ENCODE results near the gene HECTD2. TPM values are rescaled to one million over a fixed set of nuclear protein-coding genes. Genes with fewer than 3 reads are reported as not detected.
"Not testable (repeated sequence)": the region's sequence is repeated elsewhere in the genome, so short reads cannot be mapped to it uniquely, and the experiment has no call there.

Gene HECTD2, protein sequence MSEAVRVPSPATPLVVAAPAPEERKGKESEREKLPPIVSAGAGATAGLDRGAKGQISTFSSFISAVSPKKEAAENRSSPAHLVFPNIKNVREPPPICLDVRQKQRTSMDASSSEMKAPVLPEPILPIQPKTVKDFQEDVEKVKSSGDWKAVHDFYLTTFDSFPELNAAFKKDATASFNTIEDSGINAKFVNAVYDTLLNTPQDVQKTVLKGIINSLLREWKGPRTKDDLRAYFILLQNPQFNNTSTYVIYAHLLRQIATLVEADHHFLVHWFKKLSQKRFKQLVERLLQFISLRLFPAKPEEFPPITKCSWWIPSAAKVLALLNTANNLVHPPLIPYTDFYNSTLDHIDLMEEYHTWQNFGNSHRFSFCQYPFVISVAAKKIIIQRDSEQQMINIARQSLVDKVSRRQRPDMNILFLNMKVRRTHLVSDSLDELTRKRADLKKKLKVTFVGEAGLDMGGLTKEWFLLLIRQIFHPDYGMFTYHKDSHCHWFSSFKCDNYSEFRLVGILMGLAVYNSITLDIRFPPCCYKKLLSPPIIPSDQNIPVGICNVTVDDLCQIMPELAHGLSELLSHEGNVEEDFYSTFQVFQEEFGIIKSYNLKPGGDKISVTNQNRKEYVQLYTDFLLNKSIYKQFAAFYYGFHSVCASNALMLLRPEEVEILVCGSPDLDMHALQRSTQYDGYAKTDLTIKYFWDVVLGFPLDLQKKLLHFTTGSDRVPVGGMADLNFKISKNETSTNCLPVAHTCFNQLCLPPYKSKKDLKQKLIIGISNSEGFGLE
- total RNA-seq, result 1 to 10 TPM; 2.5 to 3.1 TPM
- total RNA-seq, result 2.8 to 7.5 reads per million in 2 donors

- peaks cover 4% of the 10 kb centered on the region for H3K36me3 Mint-ChIP-seq (ENCODE audit: low read depth)
- no peaks in the 10 kb centered on the region for H3K9me3 ChIP-seq (ENCODE audit: control insufficient read depth, low read length, poor library complexity, severe bottlenecking)
- peak within 1 kb of the TSS; percentile 98 for H3K4me3 Mint-ChIP-seq
- H3K27ac Mint-ChIP-seq, result peak within 1 kb of the TSS; percentile 97
- peak; percentile 92 for ATAC-seq
- peaks cover 9% of the 10 kb centered on the region for H3K4me1 Mint-ChIP-seq
- no peaks in the 10 kb centered on the region for H3K27me3 Mint-ChIP-seq
- peak; percentile 77 to 80 (median 79) for DNase-seq
These were observed at the start of gene HECTD2 for GRCh38 chr10:91409869-91410637. TSS of gene HECTD2 (plus strand) at chr10:91410344. CDS start at chr10:91410439, 95 bp downstream.

DNA sequence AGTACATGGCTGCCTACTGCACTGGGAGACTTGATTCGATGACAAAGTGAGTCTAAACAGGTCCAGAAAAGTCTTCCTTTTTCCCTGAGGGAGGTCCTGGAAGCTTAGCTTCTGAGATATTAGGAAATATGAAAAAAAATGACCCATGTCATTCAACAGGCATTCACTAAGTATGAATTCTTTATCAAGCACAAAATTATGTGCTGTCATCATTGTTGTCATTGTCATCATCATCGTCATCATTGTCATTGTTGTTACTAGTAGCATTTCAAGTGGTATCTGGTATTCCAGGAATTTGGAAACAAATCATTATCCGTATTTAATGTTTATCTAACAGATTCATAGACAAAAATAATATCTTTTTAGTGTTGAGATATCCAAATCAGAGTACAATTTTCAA lies 49.7 kb upstream of the HECTD2 start:
- Mint-ChIP-seq H3K27me3 (peaks cover 51% of the 10 kb centered on the region), H3K4me1 (no peaks in the 10 kb centered on the region), H3K4me3 (no peak overlapping the region), H3K27ac (no peak overlapping the region), H3K36me3 (ENCODE audit: low read depth) (no peaks in the 10 kb centered on the region)
- no peak for DNase-seq
- no peaks in the 10 kb centered on the region for H3K9me3 ChIP-seq (ENCODE audit: control insufficient read depth, low read length, poor library complexity, severe bottlenecking)
- no peak for ATAC-seq

DNA sequence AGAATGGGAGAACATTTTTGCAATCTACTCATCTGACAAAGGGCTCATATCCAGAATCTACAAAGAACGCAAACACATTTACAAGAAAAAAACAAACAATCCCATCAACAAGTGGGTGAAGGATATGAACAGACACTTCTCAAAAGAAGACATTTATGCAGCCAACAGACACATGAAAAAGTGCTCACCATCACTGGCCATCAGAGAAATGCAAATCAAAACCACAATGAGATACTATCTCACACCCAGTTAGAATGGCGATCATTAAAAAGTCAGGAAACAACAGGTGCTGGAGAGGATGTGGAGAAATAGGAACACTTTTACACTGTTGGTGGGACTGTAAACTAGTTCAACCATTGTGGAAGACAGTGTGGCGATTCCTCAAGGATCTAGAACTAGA lies 44.6 kb upstream of the HECTD2 start:
- not testable (repeated sequence) for DNase-seq; H3K4me3 Mint-ChIP-seq; H3K4me1 Mint-ChIP-seq; H3K36me3 Mint-ChIP-seq (ENCODE audit: low read depth); H3K9me3 ChIP-seq (ENCODE audit: control insufficient read depth, low read length, poor library complexity, severe bottlenecking); H3K27ac Mint-ChIP-seq; ATAC-seq
- H3K27me3 Mint-ChIP-seq, result peaks cover 44% of the 10 kb centered on the region

GRCh38 chr10:91366704-91367103 lies 43.4 kb upstream of the HECTD2 start:
- DNase-seq, result no peak
- Mint-ChIP-seq H3K36me3 (ENCODE audit: low read depth) (no peaks in the 10 kb centered on the region), H3K27ac (no peak overlapping the region), H3K4me1 (no peaks in the 10 kb centered on the region), H3K27me3 (peaks cover 32% of the 10 kb centered on the region), H3K4me3 (no peak overlapping the region)
- no peak for ATAC-seq
- no peaks in the 10 kb centered on the region for H3K9me3 ChIP-seq (ENCODE audit: control insufficient read depth, low read length, poor library complexity, severe bottlenecking)

- H3K4me3 Mint-ChIP-seq, result no peak overlapping the region
- DNase-seq (no peak), ATAC-seq (no peak)
- H3K27ac Mint-ChIP-seq, result no peak overlapping the region
- peaks cover 32% of the 10 kb centered on the region for H3K27me3 Mint-ChIP-seq
- no peaks in the 10 kb centered on the region for H3K36me3 Mint-ChIP-seq (ENCODE audit: low read depth)
- no peaks in the 10 kb centered on the region for H3K4me1 Mint-ChIP-seq
- H3K9me3 ChIP-seq (ENCODE audit: control insufficient read depth, low read length, poor library complexity, severe bottlenecking), result no peaks in the 10 kb centered on the region
These were observed 43.0 kb upstream of the HECTD2 start for GRCh38 chr10:91367127-91367531.

DNA sequence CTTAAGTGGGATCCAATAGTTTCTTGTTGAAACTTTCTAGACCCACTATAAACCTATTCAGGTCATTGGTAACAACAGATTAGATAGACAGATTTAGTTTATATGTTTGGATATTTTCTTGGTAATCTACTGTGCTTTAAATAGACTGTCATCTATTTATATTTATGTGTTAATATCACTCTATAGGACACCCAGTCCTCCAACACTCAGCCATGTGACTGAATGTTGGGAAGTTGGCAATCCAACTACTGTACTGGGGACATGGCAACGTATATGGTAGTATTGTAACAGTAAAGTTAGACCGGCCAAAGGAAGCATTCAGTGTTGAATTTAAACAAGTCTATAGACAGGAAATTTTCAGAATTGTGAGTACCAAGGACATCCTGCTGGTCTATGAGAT lies 42.6 kb upstream of the HECTD2 start:
- H3K27ac Mint-ChIP-seq, result no peak overlapping the region
- no peaks in the 10 kb centered on the region for H3K4me1 Mint-ChIP-seq
- ATAC-seq, result no peak
- no peak for DNase-seq
- peaks cover 32% of the 10 kb centered on the region for H3K27me3 Mint-ChIP-seq
- H3K4me3 Mint-ChIP-seq, result no peak overlapping the region
- H3K9me3 ChIP-seq (ENCODE audit: control insufficient read depth, low read length, poor library complexity, severe bottlenecking), result no peaks in the 10 kb centered on the region
- no peaks in the 10 kb centered on the region for H3K36me3 Mint-ChIP-seq (ENCODE audit: low read depth)

DNA sequence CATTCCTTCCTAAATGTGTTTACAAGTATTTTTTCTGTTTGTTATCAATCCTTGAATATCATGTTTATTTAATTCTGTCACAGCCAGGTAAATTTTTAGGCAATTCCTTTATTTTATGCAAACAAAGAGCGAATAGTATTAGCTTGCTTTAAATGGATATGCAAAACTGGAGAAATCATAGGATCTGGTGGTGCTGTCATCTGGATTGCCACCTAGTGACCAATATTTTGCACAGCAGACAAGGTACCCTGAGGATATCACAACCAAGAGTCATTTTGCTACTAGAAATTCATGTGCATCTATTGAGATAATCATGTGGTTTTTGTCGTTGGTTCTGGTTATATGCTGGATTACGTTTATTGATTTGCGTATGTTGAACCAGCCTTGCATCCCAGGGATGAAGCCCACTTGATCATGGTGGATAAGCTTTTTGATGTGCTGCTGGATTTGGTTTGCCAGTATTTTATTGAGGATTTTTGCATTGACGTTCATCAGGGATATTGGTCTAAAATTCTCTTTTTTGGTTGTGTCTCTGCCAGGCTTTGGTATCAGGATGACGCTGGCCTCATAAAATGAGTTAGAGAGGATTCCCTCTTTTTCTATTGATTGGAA lies 40.1 kb upstream of the HECTD2 start:
- not testable (repeated sequence) for H3K4me1 Mint-ChIP-seq; H3K27ac Mint-ChIP-seq; H3K4me3 Mint-ChIP-seq; H3K9me3 ChIP-seq (ENCODE audit: control insufficient read depth, low read length, poor library complexity, severe bottlenecking); H3K36me3 Mint-ChIP-seq (ENCODE audit: low read depth); ATAC-seq; DNase-seq
- peaks cover 24% of the 10 kb centered on the region for H3K27me3 Mint-ChIP-seq

DNA sequence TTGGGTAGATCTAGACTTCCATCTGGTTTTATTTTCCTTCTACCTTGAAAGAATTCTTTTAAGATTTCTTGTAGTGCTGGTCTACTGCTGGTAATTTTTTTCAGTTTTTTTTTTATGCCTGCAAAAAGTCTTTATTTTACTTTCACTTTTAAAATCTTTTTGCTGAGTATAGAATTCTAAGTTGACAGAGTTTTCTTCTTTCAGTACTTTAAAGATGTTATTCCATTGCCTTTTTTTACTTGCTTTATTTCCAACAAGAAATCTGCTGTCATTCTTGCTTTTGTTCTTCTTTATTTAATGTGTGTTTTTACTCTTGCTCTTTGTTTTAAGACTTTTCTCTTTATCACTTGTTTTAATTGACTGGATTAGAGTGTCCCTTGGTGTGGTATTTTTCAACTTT lies 36.1 kb upstream of the HECTD2 start:
- Mint-ChIP-seq H3K27me3 (peaks cover 4% of the 10 kb centered on the region), H3K4me3 (no peak overlapping the region), H3K4me1 (peaks cover 11% of the 10 kb centered on the region), H3K36me3 (ENCODE audit: low read depth) (no peaks in the 10 kb centered on the region), H3K27ac (no peak overlapping the region)
- ATAC-seq (no peak), DNase-seq (no peak)
- peaks cover 10% of the 10 kb centered on the region for H3K9me3 ChIP-seq (ENCODE audit: control insufficient read depth, low read length, poor library complexity, severe bottlenecking)

- ATAC-seq (peak; percentile 98), DNase-seq (no peak)
- H3K9me3 ChIP-seq (ENCODE audit: control insufficient read depth, low read length, poor library complexity, severe bottlenecking), result peaks cover 10% of the 10 kb centered on the region
- Mint-ChIP-seq H3K4me1 (peaks cover 19% of the 10 kb centered on the region), H3K27ac (no peak overlapping the region), H3K27me3 (peaks cover 28% of the 10 kb centered on the region), H3K4me3 (peak overlapping the region; percentile 41), H3K36me3 (ENCODE audit: low read depth) (no peaks in the 10 kb centered on the region)
These were observed 32.1 kb upstream of the HECTD2 start for GRCh38 chr10:91378061-91378460.

DNA sequence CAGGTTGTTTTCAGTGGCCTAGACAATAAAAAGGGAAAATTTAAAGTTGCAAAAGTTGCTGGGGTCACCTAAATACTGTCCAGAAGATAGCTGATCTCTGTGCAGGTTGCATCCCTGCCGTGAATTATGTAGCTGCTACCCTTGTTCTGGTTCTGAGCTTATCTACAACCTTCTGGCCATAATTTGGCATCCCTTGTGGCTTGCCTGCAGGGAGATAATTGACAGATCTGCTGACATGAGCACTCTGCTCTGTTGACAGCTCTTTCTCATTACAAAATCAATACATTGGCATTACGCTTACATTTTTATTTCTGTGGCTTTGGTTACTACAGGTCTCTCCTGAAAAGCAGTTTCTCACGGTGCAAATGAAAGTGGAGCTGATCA lies 29.3 kb upstream of the HECTD2 start:
- ATAC-seq (no peak), DNase-seq (no peak)
- Mint-ChIP-seq H3K4me3 (no peak overlapping the region), H3K27me3 (peaks cover 54% of the 10 kb centered on the region), H3K4me1 (peaks cover 19% of the 10 kb centered on the region), H3K27ac (no peak overlapping the region), H3K36me3 (ENCODE audit: low read depth) (no peaks in the 10 kb centered on the region)
- H3K9me3 ChIP-seq (ENCODE audit: control insufficient read depth, low read length, poor library complexity, severe bottlenecking), result peaks cover 6% of the 10 kb centered on the region

DNA sequence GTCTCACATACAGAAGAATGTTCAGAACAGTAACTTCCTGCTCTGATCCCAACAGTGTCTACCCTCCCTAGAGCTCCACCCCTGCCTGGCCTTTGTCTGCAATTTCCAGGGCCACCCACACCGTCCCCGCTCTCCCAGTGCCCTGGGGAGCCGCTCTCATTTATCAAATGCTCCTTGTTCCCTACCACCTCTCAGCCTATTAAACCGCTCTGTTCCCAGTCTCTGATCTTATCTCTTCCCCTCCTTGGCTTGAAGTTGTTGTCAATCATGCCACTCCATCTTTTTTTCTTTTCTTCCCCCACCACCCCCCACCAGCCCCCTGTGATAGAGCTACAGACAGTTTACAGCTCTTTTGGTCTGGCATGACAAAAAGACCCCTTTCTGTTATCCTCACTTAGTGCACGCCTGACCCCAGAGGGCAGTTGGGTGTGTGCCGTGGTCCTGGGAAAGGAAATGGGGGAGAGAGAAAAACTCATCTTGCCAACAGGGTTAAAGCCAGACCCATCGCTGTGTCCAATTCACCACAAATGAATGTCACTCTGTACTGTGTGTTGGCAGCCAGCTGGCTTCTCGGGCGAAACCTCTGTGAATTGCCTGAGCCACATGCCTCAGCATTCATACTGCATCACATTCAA lies 28.8 kb upstream of the HECTD2 start:
- DNase-seq (no peak), ATAC-seq (no peak)
- peaks cover 57% of the 10 kb centered on the region for H3K27me3 Mint-ChIP-seq
- H3K36me3 Mint-ChIP-seq (ENCODE audit: low read depth), result no peaks in the 10 kb centered on the region
- H3K27ac Mint-ChIP-seq, result no peak overlapping the region
- no peak overlapping the region for H3K4me3 Mint-ChIP-seq
- H3K9me3 ChIP-seq (ENCODE audit: control insufficient read depth, low read length, poor library complexity, severe bottlenecking), result peaks cover 6% of the 10 kb centered on the region
- H3K4me1 Mint-ChIP-seq, result peaks cover 19% of the 10 kb centered on the region

- Mint-ChIP-seq H3K27me3 (peaks cover 77% of the 10 kb centered on the region), H3K4me1 (peaks cover 7% of the 10 kb centered on the region), H3K4me3 (no peak overlapping the region), H3K27ac (no peak overlapping the region), H3K36me3 (ENCODE audit: low read depth) (no peaks in the 10 kb centered on the region)
- no peak for DNase-seq
- H3K9me3 ChIP-seq (ENCODE audit: control insufficient read depth, low read length, poor library complexity, severe bottlenecking), result no peaks in the 10 kb centered on the region
- no peak for ATAC-seq
These were observed 24.6 kb upstream of the HECTD2 start for GRCh38 chr10:91385306-91386085.

All from T-helper 17 cell (primary cell).